ENCODE results near the gene BSPRY. TPM values are rescaled to one million over a fixed set of nuclear protein-coding genes. Genes with fewer than 3 reads are reported as not detected.
"Not testable (repeated sequence)": the region's sequence is repeated elsewhere in the genome, so short reads cannot be mapped to it uniquely, and the experiment has no call there.

The BSPRY gene
- total and polyA plus RNA-seq, 2 donors (not counting 1 experiment from before 2014, with no cell fraction given): not detected

- Histone ChIP-seq H3K4me3 (replicated peaks in 1 of 4; ENCODE audit: control extremely low read depth in 1 of 4, insufficient read depth in 1 of 4, low read depth in 3 of 4, low read length in 4 of 4) (no peak overlapping the region), H2AFZ (ENCODE audit: low read length) (no peak overlapping the region), H4K20me1 (ENCODE audit: control insufficient read depth, extremely low read depth, insufficient read depth, low read length) (no peaks in the 10 kb centered on the region), H3K36me3 (ENCODE audit: control insufficient read depth, insufficient read depth, low read length) (no peaks in the 10 kb centered on the region), H3K9me3 (ENCODE audit: control insufficient read depth, insufficient read depth, low read depth, low read length) (no peaks in the 10 kb centered on the region), H3K9ac (ENCODE audit: insufficient read depth, low read length) (no peak overlapping the region), H3K4me2 (ENCODE audit: extremely low read depth, insufficient read depth, low read length) (no peak overlapping the region), H3K4me1 (ENCODE audit: control insufficient read depth, extremely low read depth, insufficient read depth, low read length) (no peaks in the 10 kb centered on the region), H3K79me2 (ENCODE audit: control insufficient read depth, insufficient read depth, low read length) (no peaks in the 10 kb centered on the region), H3K27ac (ENCODE audit: insufficient read depth, low read length) (no peak overlapping the region), H3K27me3 (ENCODE audit: control insufficient read depth, insufficient read depth, low read length) (no peaks in the 10 kb centered on the region)
- TF ChIP-seq CTCF (conservative IDR thresholded peaks at IDR 0.05 in 1 of 2, IDR thresholded peaks at IDR 0.05 in 1 of 2; ENCODE audit: low read depth in 1 of 2, low read length in 2 of 2): no peak
- no peak for TF ChIP-seq EZH2 (IDR thresholded peaks at IDR 0.05; ENCODE audit: low read length, missing control alignments)
- DNase-seq (ENCODE audit: low read depth in 2 of 2): no peak
Measured at GRCh38 chr9:113380869-113381378, 31.6 kb downstream of the BSPRY start.

- H3K79me2 ChIP-seq (ENCODE audit: control insufficient read depth, insufficient read depth, low read length); H3K27me3 ChIP-seq (ENCODE audit: control insufficient read depth, insufficient read depth, low read length); H3K36me3 ChIP-seq (ENCODE audit: control insufficient read depth, insufficient read depth, low read length); H3K9ac ChIP-seq (ENCODE audit: insufficient read depth, low read length); H3K27ac ChIP-seq (ENCODE audit: insufficient read depth, low read length); H3K4me1 ChIP-seq (ENCODE audit: control insufficient read depth, extremely low read depth, insufficient read depth, low read length); H3K4me2 ChIP-seq (ENCODE audit: extremely low read depth, insufficient read depth, low read length); H3K4me3 ChIP-seq (replicated peaks in 1 of 4; ENCODE audit: control extremely low read depth in 1 of 4, insufficient read depth in 1 of 4, low read depth in 3 of 4, low read length in 4 of 4); H2AFZ ChIP-seq (ENCODE audit: low read length); H4K20me1 ChIP-seq (ENCODE audit: control insufficient read depth, extremely low read depth, insufficient read depth, low read length); DNase-seq (ENCODE audit: low read depth in 2 of 2); H3K9me3 ChIP-seq (ENCODE audit: control insufficient read depth, insufficient read depth, low read depth, low read length): not testable (repeated sequence)
Measured at GRCh38 chr9:113381441-113381840, 32.1 kb downstream of the BSPRY start.

GRCh38 chr9:113381909-113382411 lies 32.6 kb downstream of the BSPRY start:
- no peaks in the 10 kb centered on the region for H4K20me1 ChIP-seq (ENCODE audit: control insufficient read depth, extremely low read depth, insufficient read depth, low read length)
- DNase-seq (ENCODE audit: low read depth in 2 of 2): no peak
- H3K36me3 ChIP-seq (ENCODE audit: control insufficient read depth, insufficient read depth, low read length): no peaks in the 10 kb centered on the region
- TF ChIP-seq EZH2 (IDR thresholded peaks at IDR 0.05; ENCODE audit: low read length, missing control alignments): no peak
- no peak for TF ChIP-seq CTCF (conservative IDR thresholded peaks at IDR 0.05 in 1 of 2, IDR thresholded peaks at IDR 0.05 in 1 of 2; ENCODE audit: low read depth in 1 of 2, low read length in 2 of 2)
- no peaks in the 10 kb centered on the region for H3K9me3 ChIP-seq (ENCODE audit: control insufficient read depth, insufficient read depth, low read depth, low read length)
- H3K27me3 ChIP-seq (ENCODE audit: control insufficient read depth, insufficient read depth, low read length): no peaks in the 10 kb centered on the region
- no peak overlapping the region for H3K9ac ChIP-seq (ENCODE audit: insufficient read depth, low read length)
- no peak overlapping the region for H2AFZ ChIP-seq (ENCODE audit: low read length)
- H3K4me3 ChIP-seq (replicated peaks in 1 of 4; ENCODE audit: control extremely low read depth in 1 of 4, insufficient read depth in 1 of 4, low read depth in 3 of 4, low read length in 4 of 4): no peak overlapping the region
- no peak overlapping the region for H3K4me2 ChIP-seq (ENCODE audit: extremely low read depth, insufficient read depth, low read length)
- H3K79me2 ChIP-seq (ENCODE audit: control insufficient read depth, insufficient read depth, low read length): no peaks in the 10 kb centered on the region
- H3K27ac ChIP-seq (ENCODE audit: insufficient read depth, low read length): no peak overlapping the region
- H3K4me1 ChIP-seq (ENCODE audit: control insufficient read depth, extremely low read depth, insufficient read depth, low read length): no peaks in the 10 kb centered on the region
